Measurements from ENCODE around the gene PCDHB14. TPM values are rescaled to one million over a fixed set of nuclear protein-coding genes. Genes with fewer than 3 reads are reported as not detected.

Gene PCDHB14
- total RNA-seq, 4 donors from 2014 or later: 5.4 to 7.5 (median 6.2) TPM

- intact Hi-C loops (cut with DNase I; ENCODE audit: low total_unique reads): no loop called here
- DNase-seq (ENCODE audit: low spot score in 2 of 2): no peak
- WGBS, 2 donors: 49 to 56% methylated on average over 3 of the region's 3 CpGs
- no peak overlapping the region for H3K4me3 ChIP-seq (ENCODE audit: low read depth, poor library complexity, severe bottlenecking)
- TF ChIP-seq POLR2A (IDR thresholded peaks at IDR 0.05): no peak
- TF ChIP-seq, protein P1, sequence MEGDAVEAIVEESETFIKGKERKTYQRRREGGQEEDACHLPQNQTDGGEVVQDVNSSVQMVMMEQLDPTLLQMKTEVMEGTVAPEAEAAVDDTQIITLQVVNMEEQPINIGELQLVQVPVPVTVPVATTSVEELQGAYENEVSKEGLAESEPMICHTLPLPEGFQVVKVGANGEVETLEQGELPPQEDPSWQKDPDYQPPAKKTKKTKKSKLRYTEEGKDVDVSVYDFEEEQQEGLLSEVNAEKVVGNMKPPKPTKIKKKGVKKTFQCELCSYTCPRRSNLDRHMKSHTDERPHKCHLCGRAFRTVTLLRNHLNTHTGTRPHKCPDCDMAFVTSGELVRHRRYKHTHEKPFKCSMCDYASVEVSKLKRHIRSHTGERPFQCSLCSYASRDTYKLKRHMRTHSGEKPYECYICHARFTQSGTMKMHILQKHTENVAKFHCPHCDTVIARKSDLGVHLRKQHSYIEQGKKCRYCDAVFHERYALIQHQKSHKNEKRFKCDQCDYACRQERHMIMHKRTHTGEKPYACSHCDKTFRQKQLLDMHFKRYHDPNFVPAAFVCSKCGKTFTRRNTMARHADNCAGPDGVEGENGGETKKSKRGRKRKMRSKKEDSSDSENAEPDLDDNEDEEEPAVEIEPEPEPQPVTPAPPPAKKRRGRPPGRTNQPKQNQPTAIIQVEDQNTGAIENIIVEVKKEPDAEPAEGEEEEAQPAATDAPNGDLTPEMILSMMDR (IDR thresholded peaks at IDR 0.05): no peak
These were observed 49.8 kb downstream of the PCDHB14 start for GRCh38 chr5:141272906-141273305.

Other genes starting within 250 kb of the PCDHB14 start
- not detected for gene PCDHB1, start 172.0 kb upstream of the PCDHB14 start, total RNA-seq
- gene PCDHB2, start 128.7 kb upstream of the PCDHB14 start, total RNA-seq: 1 to 10 TPM; 2.3 to 6.2 (median 3.2) TPM
- gene PCDHB3, start 122.9 kb upstream of the PCDHB14 start, total RNA-seq: 1 to 10 TPM in 3 of 4 donors, under 1 TPM in 1; 0.84 to 1.6 (median 1.3) TPM
- 1 to 10 TPM; 1.1 to 2.8 (median 2.0) TPM for gene PCDHB4, start 101.5 kb upstream of the PCDHB14 start, total RNA-seq
- 1 to 10 TPM in 2 of 4 donors, under 1 TPM in 1, not detected in 1; 0.49 to 4.9 (median 1.4) TPM for gene PCDHB5, start 88.1 kb upstream of the PCDHB14 start, total RNA-seq
- gene PCDHB6, start 73.3 kb upstream of the PCDHB14 start, total RNA-seq: 1 to 10 TPM in 2 of 4 donors, under 1 TPM in 1, not detected in 1; 0.93 to 1.3 (median 1.3) TPM
- gene PCDHB7, start 50.7 kb upstream of the PCDHB14 start, total RNA-seq: 1 to 10 TPM in 1 of 4 donors, under 1 TPM in 3; 0.49 to 1.1 (median 0.58) TPM
- gene PCDHB8, start 45.6 kb upstream of the PCDHB14 start, total RNA-seq: 1 to 10 TPM in 2 of 4 donors, under 1 TPM in 2; 0.10 to 1.2 (median 0.76) TPM
- 1 to 10 TPM in 3 of 4 donors, under 1 TPM in 1; 0.55 to 3.2 (median 1.9) TPM for gene PCDHB16, start 41.0 kb upstream of the PCDHB14 start, total RNA-seq
- 1 to 10 TPM in 2 of 4 donors, under 1 TPM in 2; 0.38 to 2.2 (median 1.2) TPM for gene PCDHB9, start 36.2 kb upstream of the PCDHB14 start, total RNA-seq
- 1 to 10 TPM in 2 of 4 donors, under 1 TPM in 2; 0.19 to 1.5 (median 0.76) TPM for gene PCDHB10, start 31.0 kb upstream of the PCDHB14 start, total RNA-seq
- gene PCDHB11, start 23.7 kb upstream of the PCDHB14 start, total RNA-seq: 1 to 10 TPM in 3 of 4 donors, under 1 TPM in 1; 0.63 to 1.7 (median 1.4) TPM
- 1 to 10 TPM in 2 of 4 donors, under 1 TPM in 1, not detected in 1; 0.49 to 3.2 (median 2.3) TPM for gene PCDHB12, start 14.6 kb upstream of the PCDHB14 start, total RNA-seq
- gene PCDHB13, start 9.4 kb upstream of the PCDHB14 start, total RNA-seq: 1 to 10 TPM; 3.3 to 9.0 (median 5.0) TPM
- 1 to 10 TPM in 3 of 4 donors, under 1 TPM in 1; 0.46 to 2.0 (median 1.4) TPM for gene PCDHB15, start 22.1 kb downstream of the PCDHB14 start, total RNA-seq
- 1 to 10 TPM in 1 of 4 donors, under 1 TPM in 2, not detected in 1; 0.66 to 5.0 (median 0.67) TPM for gene SLC25A2, start 80.7 kb downstream of the PCDHB14 start, total RNA-seq
- gene TAF7, start 97.4 kb downstream of the PCDHB14 start, total RNA-seq: 10 to 100 TPM; 46.9 to 76.0 (median 64.9) TPM
- under 1 TPM in 3 of 4 donors, not detected in 1; 0.52 to 0.54 (median 0.53) TPM for gene PCDHGA1, start 107.2 kb downstream of the PCDHB14 start, total RNA-seq
- gene PCDHGA2, start 115.4 kb downstream of the PCDHB14 start, total RNA-seq: 1 to 10 TPM; 1.4 to 5.3 (median 1.9) TPM
- 1 to 10 TPM; 1.0 to 3.5 (median 2.9) TPM for gene PCDHGA3, start 120.5 kb downstream of the PCDHB14 start, total RNA-seq
- gene PCDHGB1, start 126.8 kb downstream of the PCDHB14 start, total RNA-seq: 1 to 10 TPM in 3 of 4 donors, under 1 TPM in 1; 0.30 to 1.3 (median 1.1) TPM
- 1 to 10 TPM in 3 of 4 donors, under 1 TPM in 1; 0.25 to 4.3 (median 2.4) TPM for gene PCDHGA4, start 131.7 kb downstream of the PCDHB14 start, total RNA-seq
- 1 to 10 TPM; 2.1 to 4.0 (median 2.6) TPM for gene PCDHGB2, start 136.7 kb downstream of the PCDHB14 start, total RNA-seq
- gene PCDHGA5, start 140.8 kb downstream of the PCDHB14 start, total RNA-seq: 1 to 10 TPM in 3 of 4 donors, under 1 TPM in 1; 0.51 to 3.4 (median 1.6) TPM
- 1 to 10 TPM; 3.0 to 7.9 (median 4.8) TPM for gene PCDHGB3, start 146.9 kb downstream of the PCDHB14 start, total RNA-seq
- 1 to 10 TPM; 2.5 to 3.7 (median 3.6) TPM for gene PCDHGA6, start 150.5 kb downstream of the PCDHB14 start, total RNA-seq
- gene PCDHGA7, start 159.4 kb downstream of the PCDHB14 start, total RNA-seq: 1 to 10 TPM; 2.2 to 2.5 (median 2.5) TPM
- gene PCDHGB4, start 164.4 kb downstream of the PCDHB14 start, total RNA-seq: 1 to 10 TPM; 5.2 to 8.9 (median 8.4) TPM
- 1 to 10 TPM in 3 of 4 donors, under 1 TPM in 1; 0.97 to 2.2 (median 1.6) TPM for gene PCDHGA8, start 169.3 kb downstream of the PCDHB14 start, total RNA-seq
- 10 to 100 TPM; 12.3 to 17.6 (median 14.6) TPM for gene PCDHGB5, start 174.6 kb downstream of the PCDHB14 start, total RNA-seq
- 1 to 10 TPM; 5.6 to 8.2 (median 6.3) TPM for gene PCDHGA9, start 179.4 kb downstream of the PCDHB14 start, total RNA-seq
- gene PCDHGB6, start 184.7 kb downstream of the PCDHB14 start, total RNA-seq: 1 to 10 TPM; 4.4 to 7.4 (median 6.6) TPM
- 10 to 100 TPM in 1 of 4 donors, 1 to 10 TPM in 3; 6.8 to 11.7 (median 8.3) TPM for gene PCDHGA10, start 189.6 kb downstream of the PCDHB14 start, total RNA-seq
- 10 to 100 TPM in 2 of 4 donors, 1 to 10 TPM in 2; 8.0 to 11.3 (median 10.1) TPM for gene PCDHGB7, start 194.3 kb downstream of the PCDHB14 start, total RNA-seq
- gene PCDHGA11, start 197.7 kb downstream of the PCDHB14 start, total RNA-seq: 1 to 10 TPM; 3.2 to 6.9 (median 3.7) TPM
- gene PCDHGA12, start 207.2 kb downstream of the PCDHB14 start, total RNA-seq: 1 to 10 TPM; 3.4 to 9.1 (median 6.3) TPM

All from lower leg skin (tissue), 4 donors.